KMS-11 (cell line): ENCODE results near the gene EXOSC6.
"Not testable (repeated sequence)": the region's sequence is repeated elsewhere in the genome, so short reads cannot be mapped to it uniquely, and the experiment has no call there.

ENCODE experiments used
- H2AFZ ChIP-seq: fragments of 200-600 bp; sonication (generic); 2 replicates; pipeline ENCODE4 v1.6.1; 2016; ENCODE audit warnings: antibody characterized with exemption, mixed run types, low read depth
- H3K27ac ChIP-seq: fragments of 200-600 bp; sonication (generic); 2 replicates; pipeline ENCODE4 v1.6.1; 2016; ENCODE audit warnings: mild to moderate bottlenecking, mixed run types
- H3K27me3 ChIP-seq: fragments of 200-600 bp; sonication (generic); 2 replicates; pipeline ENCODE4 v1.6.1; 2017; ENCODE audit warnings: mild to moderate bottlenecking, low read depth, mixed run types, moderate library complexity; ENCODE audit not compliant: insufficient read depth
- H3K36me3 ChIP-seq: fragments of 200-600 bp; sonication (generic); 2 replicates; pipeline ENCODE4 v1.6.1; 2017; ENCODE audit warnings: mild to moderate bottlenecking, mixed run types; ENCODE audit not compliant: insufficient read depth
- H3K4me1 ChIP-seq: fragments of 200-600 bp; sonication (generic); 2 replicates; pipeline ENCODE4 v1.6.1; 2016; ENCODE audit warnings: mild to moderate bottlenecking, low read depth, mixed run types; ENCODE audit not compliant: poor library complexity, severe bottlenecking
- H3K4me2 ChIP-seq: fragments of 200-600 bp; sonication (generic); 2 replicates; pipeline ENCODE4 v1.7.0; 2016; ENCODE audit warnings: mild to moderate bottlenecking, mixed run types
- H3K4me3 ChIP-seq: fragments of 200-600 bp; sonication (generic); IDR thresholded peaks from 2 replicates; pipeline ENCODE4 v1.6.1; 2017; ENCODE audit warnings: low read depth, low read length, mixed read lengths; ENCODE audit not compliant: insufficient read depth
- H3K79me2 ChIP-seq: fragments of 200-600 bp; sonication (generic); 2 replicates; pipeline ENCODE4 v1.6.1; 2016; ENCODE audit warnings: low read depth, mixed run types; ENCODE audit not compliant: insufficient read depth
- H3K9ac ChIP-seq: fragments of 200-600 bp; sonication (generic); 2 replicates; pipeline ENCODE4 v1.6.1; 2016; ENCODE audit warnings: mild to moderate bottlenecking, mixed run types
- H4K20me1 ChIP-seq: fragments of 200-600 bp; sonication (generic); 2 replicates; pipeline ENCODE4 v1.6.1; 2016; ENCODE audit warnings: mild to moderate bottlenecking, mixed run types; ENCODE audit not compliant: insufficient read depth
- CTCF ChIP-seq: fragments of 200-600 bp; sonication (generic); conservative IDR thresholded peaks from 2 replicates; pipeline ENCODE4 v1.6.1; 2017; ENCODE audit warnings: low read depth, mild to moderate bottlenecking, antibody characterized with exemption, low read length, moderate library complexity, mixed read lengths

The EXOSC6 gene

GRCh38 chr16:70294385-70295025, 42.8 kb upstream of the EXOSC6 start:
- Histone ChIP-seq H3K4me1 (peaks cover 6% of the 10 kb centered on the region), H2AFZ (no peak overlapping the region), H3K27ac (no peak overlapping the region), H3K9ac (no peak overlapping the region), H3K4me2 (no peak overlapping the region), H4K20me1 (no peaks in the 10 kb centered on the region), H3K36me3 (no peaks in the 10 kb centered on the region), H3K79me2 (no peaks in the 10 kb centered on the region), H3K4me3 (no peak overlapping the region), H3K27me3 (no peaks in the 10 kb centered on the region)
- no peak for TF ChIP-seq CTCF

GRCh38 chr16:70292148-70292547, 40.4 kb upstream of the EXOSC6 start:
- Histone ChIP-seq H3K4me1 (peaks cover 13% of the 10 kb centered on the region), H3K79me2 (peaks cover 20% of the 10 kb centered on the region)
- not testable (repeated sequence) for H4K20me1 ChIP-seq, H3K4me2 ChIP-seq, H2AFZ ChIP-seq, H3K27me3 ChIP-seq, H3K27ac ChIP-seq, H3K36me3 ChIP-seq, H3K4me3 ChIP-seq, H3K9ac ChIP-seq

- no peaks in the 10 kb centered on the region for H3K36me3 ChIP-seq
- H3K79me2 ChIP-seq: peaks cover 31% of the 10 kb centered on the region
- peaks cover 13% of the 10 kb centered on the region for H3K4me1 ChIP-seq
- no peak overlapping the region for H3K27ac ChIP-seq
- TF ChIP-seq CTCF: no peak
- H2AFZ ChIP-seq: no peak overlapping the region
- H3K4me2 ChIP-seq: no peak overlapping the region
- H3K27me3 ChIP-seq: no peaks in the 10 kb centered on the region
- no peaks in the 10 kb centered on the region for H4K20me1 ChIP-seq
- H3K9ac ChIP-seq: no peak overlapping the region
- no peak overlapping the region for H3K4me3 ChIP-seq
Measured at GRCh38 chr16:70290949-70291519, 39.3 kb upstream of the EXOSC6 start.

- no peaks in the 10 kb centered on the region for H4K20me1 ChIP-seq
- H3K4me1 ChIP-seq: peaks cover 17% of the 10 kb centered on the region
- no peak within 1 kb of the TSS for H3K4me3 ChIP-seq
- H3K36me3 ChIP-seq: no peaks in the 10 kb centered on the region
- peak within 1 kb of the TSS; percentile 64 for H3K4me2 ChIP-seq
- peak within 1 kb of the TSS; percentile 79 for H2AFZ ChIP-seq
- peak within 1 kb of the TSS; percentile 87 for H3K9ac ChIP-seq
- H3K27me3 ChIP-seq: no peaks in the 10 kb centered on the region
- no peak for TF ChIP-seq CTCF
- peak within 1 kb of the TSS; percentile 82 for H3K27ac ChIP-seq
- peaks cover 47% of the 10 kb centered on the region for H3K79me2 ChIP-seq
Measured at GRCh38 chr16:70289229-70290094, 37.7 kb upstream of the EXOSC6 start, which contains the start of gene AARS1. Gene AARS1, minus strand, starts transcription at chr16:70289506. Its CDS starts 6,743 bp downstream, at chr16:70282763.

- not testable (repeated sequence) for H2AFZ ChIP-seq
Measured at GRCh38 chr16:70287304-70287971, 35.7 kb upstream of the EXOSC6 start.

More at GRCh38 chr16:70287304-70287971, 35.7 kb upstream of the EXOSC6 start:
- H3K4me3 ChIP-seq, H4K20me1 ChIP-seq, H3K36me3 ChIP-seq, H3K27me3 ChIP-seq: not testable (repeated sequence)
- Histone ChIP-seq H3K27ac (peak overlapping the region; percentile 82; the same call in 1 of the 2 replicates), H3K4me1 (peaks cover 26% of the 10 kb centered on the region), H3K79me2 (peaks cover 66% of the 10 kb centered on the region), H3K9ac (peak overlapping the region; percentile 87; the same call in 1 of the 2 replicates), H3K4me2 (peak overlapping the region; percentile 64)
